Mammary epithelial cell (primary cell): ENCODE data around the gene CACNA1G.

ENCODE experiments used
- EZH2 ChIP-seq: IDR thresholded peaks from 2 replicates; pipeline ENCODE4 v1.6.1; 2012; ENCODE audit warnings: low read length, inconsistent platforms, borderline replicate concordance
- TF ChIP-seq, protein P1 (sequence below), 2 donors: IDR thresholded peaks in 1 of 2; conservative IDR thresholded peaks in 1 of 2; 2 replicates each; pipeline ENCODE4 v1.5.1; 2011 to 2012; ENCODE audit warnings: inconsistent platforms in 2 of 2, low read length in 2 of 2, mild to moderate bottlenecking in 2 of 2, control low read depth in 1 of 2, low read depth in 1 of 2; ENCODE audit not compliant: insufficient read depth in 1 of 2; ENCODE audit errors: extremely low read depth in 1 of 2

DNA sequence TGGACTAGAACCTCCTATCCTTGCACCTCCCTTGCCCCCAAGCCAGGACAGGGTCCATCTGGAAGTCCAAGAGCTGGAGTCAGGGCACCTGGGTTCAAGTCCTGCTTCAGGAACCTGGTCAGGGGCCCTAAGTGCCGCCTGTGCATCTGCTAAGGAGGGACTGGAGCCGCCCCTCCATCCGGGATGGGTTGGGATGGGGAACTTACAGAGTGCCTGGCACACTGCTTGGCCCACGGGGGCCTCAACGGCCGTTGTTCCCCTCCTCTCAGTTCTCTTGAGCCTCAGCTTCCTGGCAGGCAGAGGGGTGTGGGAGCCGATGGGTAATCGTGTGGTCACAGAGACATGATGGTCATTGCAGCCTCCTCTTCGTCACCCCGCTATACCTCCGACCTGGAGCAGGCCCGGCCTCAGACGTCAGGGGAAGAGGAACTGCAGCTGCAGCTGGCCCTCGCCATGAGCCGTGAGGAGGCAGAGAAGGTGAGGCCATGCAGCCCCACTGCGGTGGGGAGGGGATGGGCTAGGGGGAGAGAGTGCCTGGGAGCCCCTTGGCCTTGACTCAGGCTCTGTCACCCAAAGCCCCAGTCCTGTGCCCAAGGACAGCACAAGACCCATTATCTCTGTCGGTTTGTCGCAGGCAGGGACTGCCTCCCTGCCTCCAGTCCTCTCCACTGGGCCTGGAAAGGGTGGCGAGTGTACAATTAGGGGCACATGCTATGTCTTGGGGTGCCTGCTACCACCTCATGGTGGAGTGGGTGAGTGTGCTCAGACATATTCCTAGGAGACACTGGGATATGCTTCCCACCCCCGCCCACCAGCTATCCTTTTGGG is 22.6 kb upstream of the CACNA1G start:
- TF ChIP-seq, protein P1, sequence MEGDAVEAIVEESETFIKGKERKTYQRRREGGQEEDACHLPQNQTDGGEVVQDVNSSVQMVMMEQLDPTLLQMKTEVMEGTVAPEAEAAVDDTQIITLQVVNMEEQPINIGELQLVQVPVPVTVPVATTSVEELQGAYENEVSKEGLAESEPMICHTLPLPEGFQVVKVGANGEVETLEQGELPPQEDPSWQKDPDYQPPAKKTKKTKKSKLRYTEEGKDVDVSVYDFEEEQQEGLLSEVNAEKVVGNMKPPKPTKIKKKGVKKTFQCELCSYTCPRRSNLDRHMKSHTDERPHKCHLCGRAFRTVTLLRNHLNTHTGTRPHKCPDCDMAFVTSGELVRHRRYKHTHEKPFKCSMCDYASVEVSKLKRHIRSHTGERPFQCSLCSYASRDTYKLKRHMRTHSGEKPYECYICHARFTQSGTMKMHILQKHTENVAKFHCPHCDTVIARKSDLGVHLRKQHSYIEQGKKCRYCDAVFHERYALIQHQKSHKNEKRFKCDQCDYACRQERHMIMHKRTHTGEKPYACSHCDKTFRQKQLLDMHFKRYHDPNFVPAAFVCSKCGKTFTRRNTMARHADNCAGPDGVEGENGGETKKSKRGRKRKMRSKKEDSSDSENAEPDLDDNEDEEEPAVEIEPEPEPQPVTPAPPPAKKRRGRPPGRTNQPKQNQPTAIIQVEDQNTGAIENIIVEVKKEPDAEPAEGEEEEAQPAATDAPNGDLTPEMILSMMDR (conservative IDR thresholded peaks at IDR 0.05 in 1 of 2, IDR thresholded peaks at IDR 0.05 in 1 of 2; ENCODE audit: extremely low read depth in 1 of 2, insufficient read depth in 1 of 2, low read depth in 1 of 2, low read length in 2 of 2), result no peak
- no peak for TF ChIP-seq EZH2
